GM18508 (cell line): ENCODE results near the gene CLEC16A.

Experiments used
- ATAC-seq: cut with Tn5 transposase; IDR thresholded peaks from one replicate; pipeline ENCODE4 v1.9.1; 2021; ENCODE audit warnings: moderate number of reproducible peaks; ENCODE audit not compliant: insufficient read depth, unreplicated experiment

The CLEC16A gene

DNA sequence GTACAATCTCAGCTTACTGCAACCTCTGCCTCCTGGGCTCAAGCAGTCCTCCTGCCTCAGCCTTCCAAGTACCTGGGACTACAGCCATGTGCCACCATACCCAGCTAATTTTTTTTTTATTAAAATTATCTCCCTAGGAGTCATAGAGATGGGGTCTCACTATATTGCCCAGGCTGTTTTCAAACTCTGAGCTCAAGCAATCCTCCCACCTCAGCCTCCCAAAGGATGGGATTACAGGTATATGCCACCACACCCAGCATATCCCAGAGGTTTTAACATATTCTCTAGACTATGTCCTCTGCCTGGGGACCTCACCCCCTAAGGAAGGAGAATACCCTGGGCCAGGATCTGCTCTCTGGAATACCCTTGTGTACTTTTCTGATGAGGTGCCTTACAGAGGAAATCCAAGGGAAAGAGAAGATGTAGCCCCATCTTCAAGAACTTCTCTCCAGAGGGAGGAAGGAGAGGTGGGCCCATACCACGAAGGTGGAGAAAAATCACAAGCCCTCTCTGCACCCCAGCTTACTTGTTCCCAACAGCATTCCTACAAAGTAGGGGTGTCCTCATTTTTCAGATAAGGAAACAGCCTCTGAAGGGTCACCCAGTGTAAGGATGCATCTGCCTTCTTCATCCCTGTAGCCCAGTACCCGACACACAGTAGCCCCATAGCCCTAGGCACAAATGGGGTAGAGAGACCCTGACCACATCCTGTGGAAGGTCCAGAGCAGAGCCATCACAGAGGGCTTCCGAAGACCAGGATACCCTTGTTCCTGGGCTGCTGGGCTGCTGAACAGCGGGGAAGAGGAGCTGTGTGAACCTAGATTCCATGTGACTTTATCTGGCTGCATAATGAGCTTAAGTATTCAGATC lies 160.0 kb downstream of the CLEC16A start:
- ATAC-seq = no peak

DNA sequence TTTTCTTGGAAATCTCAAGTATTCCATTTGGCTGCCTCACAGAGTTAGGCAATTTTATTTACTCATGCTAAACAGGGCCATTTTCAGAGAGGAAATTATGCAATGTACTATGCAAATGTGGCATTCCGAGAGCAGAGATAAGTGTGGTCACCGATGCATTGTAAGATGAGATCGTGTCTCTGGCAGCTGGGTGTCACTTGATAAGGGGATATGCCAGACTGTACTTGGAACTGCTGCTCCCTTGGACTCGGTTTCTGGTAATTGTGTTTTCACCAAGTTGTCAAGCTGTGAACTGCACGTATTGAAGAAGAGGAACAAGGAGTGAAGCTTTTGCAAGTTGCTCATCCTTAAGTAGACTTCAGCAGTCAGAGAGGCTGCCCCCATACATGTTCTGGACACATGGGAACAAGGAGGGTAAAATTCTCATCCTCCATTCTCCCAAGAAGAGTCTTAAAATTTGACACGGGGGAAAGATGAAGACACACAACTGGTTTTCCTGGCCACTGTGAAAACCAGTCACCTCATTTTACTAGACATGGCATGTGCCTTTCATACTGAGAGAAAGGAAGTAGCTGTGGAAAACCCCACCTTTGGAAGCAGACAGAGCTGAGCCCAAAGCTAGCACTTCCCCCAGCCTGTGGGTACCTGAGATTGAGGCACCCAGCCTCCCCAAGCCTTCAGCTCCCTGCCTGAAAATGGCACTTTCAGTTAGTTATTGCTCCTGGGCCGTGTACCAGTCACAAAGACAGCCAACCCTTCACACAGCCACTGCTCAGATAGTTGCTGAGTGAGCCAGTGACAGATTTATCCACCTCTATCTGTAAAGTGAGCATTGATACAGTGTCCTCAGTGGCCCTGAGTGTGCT lies 160.9 kb downstream of the CLEC16A start:
- no peak for ATAC-seq

DNA sequence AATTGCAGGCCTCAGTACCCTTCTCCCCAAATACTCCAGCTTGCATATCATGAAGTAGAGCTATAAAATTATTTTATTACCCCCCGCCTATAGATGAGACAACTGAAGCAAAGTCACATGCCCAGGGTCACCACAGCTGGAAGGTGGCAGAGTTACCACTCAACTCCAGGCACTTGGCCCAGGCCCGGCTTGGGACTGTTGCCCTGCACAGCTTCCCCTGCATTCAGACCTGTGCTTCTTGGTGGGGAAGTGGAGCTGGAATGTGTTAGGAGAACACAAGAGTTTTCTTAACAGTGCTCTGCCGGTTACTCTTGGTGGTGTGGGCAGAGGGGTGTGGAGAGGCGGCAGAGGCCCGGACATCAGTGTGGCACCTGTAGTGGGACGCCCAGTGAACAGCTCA lies 162.4 kb downstream of the CLEC16A start:
- no peak for ATAC-seq

DNA sequence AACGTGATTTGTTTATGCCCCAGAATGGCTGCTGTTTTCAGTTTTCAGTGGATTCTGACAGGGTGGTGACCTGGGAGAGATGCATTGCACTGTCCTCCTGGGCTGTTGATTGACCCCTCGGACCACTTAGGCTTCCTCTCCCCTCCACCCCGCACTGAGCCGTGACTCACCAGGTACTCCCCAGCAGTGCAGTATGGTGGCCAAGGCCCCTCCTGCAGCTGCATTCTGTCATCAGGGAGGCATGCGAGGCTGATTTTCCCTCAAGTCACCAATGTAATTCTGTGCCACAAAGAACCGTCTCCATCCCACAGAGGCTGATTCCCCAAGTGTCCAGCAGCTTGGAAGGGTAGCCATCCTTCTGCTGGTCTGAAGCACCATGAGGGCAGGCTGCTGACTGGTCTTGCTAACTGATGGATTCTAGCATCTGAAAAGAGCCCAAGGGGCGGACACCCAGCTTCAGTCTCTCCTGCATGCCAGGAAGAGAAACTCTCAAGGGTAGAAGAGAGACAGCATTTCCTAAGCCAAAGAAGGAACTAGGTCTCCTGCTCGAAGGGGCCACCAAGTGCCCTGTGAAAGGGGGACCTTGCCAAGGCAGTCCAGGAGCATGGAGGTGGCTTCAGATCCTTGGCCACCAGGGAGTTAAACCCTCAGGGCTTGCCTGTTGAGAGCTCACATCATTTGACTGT lies 163.6 kb downstream of the CLEC16A start:
- no peak for ATAC-seq

DNA sequence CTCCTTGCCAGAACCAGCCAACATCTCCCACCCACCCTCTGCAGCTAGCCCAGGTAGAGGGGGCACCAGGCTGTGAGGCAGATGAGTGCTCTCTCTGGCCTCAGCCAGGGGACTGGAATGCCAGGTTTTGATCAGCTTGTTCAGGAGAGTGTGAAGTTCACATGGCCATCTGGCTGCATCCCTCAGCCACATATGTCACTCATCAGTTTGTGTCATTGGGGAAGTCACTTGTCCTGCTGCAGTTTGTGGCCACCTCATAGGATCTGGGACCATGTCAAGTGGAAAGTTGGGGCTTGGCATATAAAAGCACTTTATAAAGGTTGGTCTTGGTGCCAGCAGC lies 164.1 kb downstream of the CLEC16A start:
- ATAC-seq = no peak

DNA sequence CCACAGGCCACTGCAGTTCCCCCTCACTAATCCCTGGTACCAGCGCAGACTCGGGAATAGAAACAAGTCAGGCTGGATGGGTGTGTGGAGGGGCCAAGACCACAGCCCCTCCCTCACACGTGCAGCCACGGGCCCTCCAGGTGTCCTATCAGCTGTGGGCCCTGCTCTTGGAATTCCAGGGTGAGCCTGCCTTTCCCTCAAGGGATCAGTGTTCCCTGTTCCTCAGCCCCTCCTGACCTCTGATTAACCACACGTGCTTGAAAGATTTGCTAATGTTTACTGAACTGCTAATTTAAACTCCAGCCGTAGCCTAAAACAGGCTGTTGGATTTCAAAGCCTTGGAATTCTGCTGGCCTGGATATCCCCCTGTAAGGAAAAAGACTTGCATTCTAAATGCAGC lies 165.2 kb downstream of the CLEC16A start:
- ATAC-seq = no peak

DNA sequence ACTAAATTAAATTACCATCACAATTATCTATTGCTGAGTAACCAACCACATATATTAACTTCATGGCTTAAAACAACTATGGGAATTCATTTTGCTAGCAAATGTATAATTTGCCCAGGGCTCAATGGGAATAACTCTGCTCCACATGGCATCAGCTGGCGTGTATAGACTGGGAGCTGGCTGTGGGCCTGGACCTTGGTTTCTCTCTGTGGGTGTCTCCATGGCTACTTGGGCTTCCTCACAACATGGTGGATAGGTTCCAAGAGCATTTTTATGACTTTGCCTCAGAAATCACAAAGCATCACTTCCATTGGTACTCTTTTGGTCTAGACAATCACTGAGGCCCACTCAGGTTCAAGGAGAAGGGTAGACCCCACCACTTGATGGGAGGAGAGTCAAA lies 166.8 kb downstream of the CLEC16A start:
- no peak for ATAC-seq

DNA sequence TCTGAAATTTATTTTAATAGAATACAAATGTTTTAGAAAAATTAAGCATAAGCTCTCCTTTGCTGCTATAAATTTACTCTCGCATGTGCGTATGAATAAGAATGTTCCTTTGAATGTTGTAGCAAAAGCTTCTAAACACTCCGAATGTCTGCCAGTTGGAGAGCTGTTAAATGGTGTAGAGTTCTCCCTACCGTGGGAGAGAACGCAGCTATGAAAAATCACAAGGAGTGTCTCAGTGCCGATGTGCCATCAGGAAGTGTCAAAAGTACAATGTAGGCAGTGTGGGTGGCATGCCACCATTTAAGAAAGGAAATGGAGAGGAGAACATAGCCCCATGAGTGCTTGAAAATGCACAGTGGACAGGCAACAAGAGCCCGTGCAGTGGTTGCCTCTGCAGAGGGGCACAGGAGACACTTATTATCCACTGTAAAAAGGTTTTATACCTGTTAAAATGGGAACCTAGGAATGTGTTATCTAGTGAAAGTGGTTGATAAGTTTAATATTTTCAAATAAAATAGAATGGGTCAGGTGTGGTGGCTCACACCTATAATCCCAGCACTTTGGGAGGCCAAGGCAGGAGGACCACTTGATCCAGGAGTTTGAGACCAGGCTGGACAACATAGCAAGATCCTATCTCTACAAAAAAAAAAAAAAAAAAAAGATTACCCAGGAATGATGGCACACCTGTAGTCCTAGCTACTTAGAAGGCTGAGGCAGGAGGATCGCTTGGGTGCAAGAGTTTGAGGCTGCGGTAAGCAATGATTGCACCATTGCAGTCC lies 167.7 kb downstream of the CLEC16A start:
- no peak for ATAC-seq

DNA sequence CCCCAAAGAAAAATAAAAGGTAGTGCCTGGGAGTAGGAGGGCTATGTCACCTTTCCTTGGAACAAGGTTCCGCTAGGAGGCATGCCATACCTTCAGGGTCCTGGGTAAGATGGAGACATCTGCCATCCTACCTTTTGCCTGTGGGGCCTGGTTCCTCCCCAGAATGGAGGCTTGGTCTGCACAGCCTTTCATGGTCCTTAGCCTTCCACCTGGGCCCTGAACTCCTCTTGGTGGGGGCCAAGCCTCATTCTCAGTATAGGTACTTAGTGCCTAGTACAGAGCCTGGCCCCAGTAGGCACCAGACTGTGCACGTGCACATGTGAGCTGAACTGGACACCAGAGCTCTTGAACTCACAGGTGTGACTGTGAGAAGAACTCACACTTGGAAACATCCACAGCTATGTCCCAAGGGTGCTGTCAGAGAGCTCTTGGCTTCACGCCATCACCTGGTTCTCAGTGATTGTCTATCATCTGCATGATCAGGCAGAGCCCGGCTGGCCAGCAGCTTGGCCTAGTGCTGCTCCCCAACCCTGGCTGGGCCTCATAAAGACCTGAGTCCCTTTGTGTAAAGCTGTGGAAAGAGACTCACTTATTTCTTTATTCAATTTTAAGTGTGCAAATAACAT lies 168.5 kb downstream of the CLEC16A start:
- no peak for ATAC-seq

DNA sequence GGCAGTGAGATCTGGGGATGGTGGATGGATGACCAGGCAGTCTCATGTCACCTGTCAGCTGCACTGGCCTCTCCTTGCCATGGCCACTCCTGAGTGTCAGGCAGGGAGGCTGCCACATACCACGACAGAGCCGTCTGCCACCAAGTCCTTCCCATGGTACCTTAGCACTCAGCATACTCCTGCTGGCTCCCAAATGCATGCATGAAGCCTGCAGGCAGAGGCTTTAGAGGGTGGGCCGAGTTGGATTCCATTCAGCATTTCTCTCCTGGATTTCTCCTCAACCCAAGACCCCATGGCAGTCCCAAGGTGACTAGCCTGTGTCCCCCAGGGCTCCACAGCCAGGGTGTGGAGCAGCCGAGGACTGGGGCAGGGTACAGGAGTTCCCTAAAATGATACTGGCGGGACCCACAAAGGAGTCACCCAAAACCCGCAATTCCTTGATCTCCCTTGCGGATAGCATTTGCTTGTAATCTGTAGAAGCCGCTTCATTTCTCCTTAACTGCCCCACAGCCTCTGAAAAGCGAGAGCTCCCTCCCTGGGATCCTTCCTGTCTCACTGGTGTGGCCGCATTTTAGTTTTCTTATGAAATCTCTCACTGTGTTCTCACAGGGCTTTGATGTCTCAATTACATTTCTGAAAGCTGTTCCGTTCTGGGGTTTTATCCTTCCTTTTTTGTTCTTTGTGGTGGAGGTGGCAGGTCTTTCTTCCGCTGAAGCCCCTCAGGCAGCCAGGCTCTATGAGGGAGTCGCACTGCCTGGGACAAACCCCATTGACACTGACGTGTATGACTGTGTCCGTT lies 170.2 kb downstream of the CLEC16A start:
- no peak for ATAC-seq

DNA sequence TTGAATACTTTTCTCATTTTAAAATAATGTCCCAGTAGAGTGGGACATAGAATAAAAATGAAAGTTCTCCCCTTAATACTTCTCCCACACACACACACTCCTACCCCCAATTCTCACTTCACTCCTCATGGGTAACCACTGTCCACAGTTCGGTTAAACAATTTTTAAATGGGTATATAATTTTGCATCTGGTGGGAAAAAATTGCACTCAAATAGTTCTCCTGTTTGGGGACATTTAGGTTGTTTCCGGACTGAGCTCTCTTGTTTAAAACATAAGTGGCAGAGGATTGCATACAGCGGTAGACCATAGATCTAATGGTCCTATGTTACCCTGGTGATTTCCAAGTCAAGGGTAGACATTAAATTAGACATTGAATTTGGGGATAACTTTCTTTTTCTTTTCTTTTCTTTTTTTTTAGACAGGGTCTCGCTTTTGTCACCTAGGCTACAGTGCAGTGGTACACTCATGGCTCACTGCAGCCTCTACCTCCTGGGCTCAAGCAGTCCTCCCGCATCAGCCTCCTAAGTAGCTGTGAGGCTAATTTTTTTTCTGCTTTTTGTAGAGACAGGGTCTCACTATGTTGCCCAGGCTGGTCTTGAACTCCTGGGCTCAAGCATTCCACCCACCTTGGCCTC lies 173.3 kb downstream of the CLEC16A start:
- no peak for ATAC-seq

DNA sequence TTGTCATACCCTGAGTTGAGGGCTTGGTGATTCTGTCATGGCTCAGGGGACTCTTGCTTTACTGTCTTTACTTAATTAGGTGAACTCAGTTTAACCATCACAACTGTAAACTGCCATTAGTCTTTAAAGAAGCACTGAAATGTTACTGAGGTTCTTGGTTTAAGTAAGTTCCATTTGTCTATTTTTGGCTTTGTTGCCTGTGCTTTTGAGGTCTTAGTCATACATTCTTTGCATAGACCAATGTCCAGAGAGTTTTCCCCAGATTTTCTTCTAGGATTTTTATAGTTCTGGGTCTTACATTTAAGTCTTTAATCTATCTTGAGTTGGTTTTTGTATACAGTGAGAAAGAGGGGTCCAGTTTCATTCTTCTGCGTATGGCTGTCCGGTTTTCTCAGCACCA lies 174.1 kb downstream of the CLEC16A start:
- no peak for ATAC-seq

DNA sequence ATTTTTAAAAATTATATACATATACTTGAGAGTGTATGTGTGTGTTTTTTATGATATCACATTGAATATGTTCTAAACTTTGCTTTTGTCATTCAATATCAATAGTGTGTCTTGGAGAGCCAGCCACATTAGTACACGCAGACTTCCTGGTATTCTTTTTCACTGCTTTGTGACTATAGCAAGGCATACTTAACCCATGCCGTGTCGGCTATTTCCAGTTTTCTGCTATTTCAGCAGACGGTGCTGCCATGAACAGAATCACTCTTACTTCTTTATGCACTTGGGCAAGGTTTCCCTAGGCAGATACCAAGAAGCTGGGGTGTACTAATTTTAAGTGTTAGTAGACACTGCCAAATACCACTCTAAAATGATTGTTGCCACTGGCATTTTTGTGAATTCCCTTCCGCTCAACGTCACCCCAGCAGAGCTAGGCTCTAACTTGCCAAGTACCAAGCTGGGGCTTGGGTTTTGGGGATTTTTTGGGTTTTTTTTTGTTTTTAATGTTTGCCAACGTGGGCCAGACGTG lies 176.8 kb downstream of the CLEC16A start:
- no peak for ATAC-seq

DNA sequence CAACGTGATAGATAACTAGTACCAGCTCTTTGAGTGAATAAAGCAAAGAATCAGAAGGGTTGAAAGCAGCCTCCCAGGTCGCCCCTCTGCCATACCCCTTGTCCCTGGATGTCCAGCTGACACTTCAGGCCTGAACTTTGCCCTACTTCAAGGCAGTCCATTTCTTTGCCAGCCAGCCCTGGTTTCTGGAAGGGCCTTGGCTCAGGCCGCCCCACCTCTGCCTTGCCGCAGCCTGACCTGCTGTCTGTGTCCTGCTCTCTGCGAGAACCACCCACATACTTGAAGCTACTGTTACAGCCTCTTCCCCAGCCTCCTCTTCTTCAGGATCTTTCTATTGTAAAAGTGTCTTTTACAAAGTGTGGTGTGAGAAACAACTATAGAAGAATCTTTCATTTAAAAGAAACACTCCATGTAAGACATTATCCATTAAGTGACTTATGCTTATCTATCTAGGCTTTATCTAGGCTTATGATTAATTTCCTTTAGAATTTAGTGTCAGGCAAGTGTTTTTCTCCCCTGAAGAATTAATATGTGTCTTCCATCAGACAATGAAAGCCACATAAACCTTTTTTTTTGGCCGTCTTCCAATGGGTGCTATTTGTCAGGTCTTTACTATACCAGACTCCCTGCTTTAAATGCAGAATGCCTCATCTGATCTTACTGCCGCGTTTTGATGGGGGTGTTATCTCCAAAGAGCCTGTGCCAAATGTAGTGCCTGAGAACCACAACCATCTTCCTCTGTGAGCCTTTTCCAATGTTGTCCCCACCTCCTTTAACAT lies 177.7 kb downstream of the CLEC16A start:
- no peak for ATAC-seq

DNA sequence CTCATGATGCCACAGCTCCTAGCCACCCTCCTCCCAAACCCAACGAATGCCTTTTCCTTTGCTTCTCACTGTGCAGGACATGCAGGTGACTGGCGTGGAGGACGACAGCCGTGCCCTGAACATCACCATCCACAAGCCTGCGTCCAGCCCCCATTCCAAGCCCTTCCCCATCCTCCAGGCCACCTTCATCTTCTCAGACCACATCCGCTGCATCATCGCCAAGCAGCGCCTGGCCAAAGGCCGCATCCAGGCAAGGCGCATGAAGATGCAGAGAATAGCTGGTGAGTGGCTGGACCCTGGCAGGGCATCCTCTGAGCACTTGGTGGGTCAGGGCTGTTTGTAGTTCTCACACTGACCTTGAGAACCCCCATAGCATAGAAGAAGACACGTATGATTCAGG lies 179.3 kb downstream of the CLEC16A start:
- ATAC-seq = no peak

DNA sequence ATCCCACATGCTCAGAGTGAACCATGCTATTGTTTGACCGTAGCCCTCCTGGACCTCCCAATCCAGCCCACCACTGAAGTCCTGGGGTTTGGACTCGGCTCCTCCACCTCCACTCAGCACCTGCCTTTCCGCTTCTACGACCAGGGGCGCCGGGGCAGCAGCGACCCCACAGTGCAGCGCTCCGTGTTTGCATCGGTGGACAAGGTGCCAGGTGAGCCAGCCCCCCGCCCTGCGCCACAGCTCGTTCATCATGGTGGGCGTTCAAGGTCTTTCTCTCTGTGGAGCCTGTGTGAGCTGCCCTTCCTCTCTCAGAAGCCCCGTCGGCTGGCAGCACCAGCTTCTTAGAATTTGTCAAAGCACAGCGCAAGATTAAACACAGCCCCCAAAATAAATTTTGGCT lies 181.6 kb downstream of the CLEC16A start:
- ATAC-seq = no peak

DNA sequence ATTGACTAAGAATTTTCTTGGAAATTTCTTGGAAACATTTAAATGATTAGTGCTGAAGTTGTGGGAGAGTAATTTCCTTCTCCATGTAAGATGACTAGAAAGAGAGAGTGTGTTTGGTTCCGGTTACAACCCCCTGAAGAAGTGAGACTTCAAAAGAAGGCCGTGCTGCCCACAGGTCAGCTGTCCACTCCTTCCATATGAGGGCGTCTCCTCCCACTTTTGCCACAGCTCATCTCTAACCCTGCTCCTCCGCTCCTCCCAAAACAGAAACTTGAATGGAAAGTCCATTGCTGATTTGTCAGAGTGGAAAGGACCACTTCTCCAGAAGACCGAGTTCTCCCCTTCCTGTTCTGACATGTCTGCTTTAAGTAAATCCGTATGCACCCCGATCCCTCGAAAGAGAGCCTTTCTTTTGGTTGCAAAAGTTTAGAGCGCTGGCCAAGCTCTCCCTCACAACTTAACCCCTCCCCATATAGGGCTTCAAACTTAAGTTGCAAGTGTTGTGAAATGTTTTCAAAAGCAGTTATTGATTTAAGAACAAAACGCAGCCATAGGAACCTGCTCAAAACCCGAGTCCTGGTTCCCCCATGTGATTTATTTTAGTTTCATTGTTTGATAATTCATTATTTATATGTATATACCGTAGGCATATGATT lies 182.2 kb downstream of the CLEC16A start:
- no peak for ATAC-seq
